ENCODE results near the gene MEGF8.

Gene MEGF8

DNA sequence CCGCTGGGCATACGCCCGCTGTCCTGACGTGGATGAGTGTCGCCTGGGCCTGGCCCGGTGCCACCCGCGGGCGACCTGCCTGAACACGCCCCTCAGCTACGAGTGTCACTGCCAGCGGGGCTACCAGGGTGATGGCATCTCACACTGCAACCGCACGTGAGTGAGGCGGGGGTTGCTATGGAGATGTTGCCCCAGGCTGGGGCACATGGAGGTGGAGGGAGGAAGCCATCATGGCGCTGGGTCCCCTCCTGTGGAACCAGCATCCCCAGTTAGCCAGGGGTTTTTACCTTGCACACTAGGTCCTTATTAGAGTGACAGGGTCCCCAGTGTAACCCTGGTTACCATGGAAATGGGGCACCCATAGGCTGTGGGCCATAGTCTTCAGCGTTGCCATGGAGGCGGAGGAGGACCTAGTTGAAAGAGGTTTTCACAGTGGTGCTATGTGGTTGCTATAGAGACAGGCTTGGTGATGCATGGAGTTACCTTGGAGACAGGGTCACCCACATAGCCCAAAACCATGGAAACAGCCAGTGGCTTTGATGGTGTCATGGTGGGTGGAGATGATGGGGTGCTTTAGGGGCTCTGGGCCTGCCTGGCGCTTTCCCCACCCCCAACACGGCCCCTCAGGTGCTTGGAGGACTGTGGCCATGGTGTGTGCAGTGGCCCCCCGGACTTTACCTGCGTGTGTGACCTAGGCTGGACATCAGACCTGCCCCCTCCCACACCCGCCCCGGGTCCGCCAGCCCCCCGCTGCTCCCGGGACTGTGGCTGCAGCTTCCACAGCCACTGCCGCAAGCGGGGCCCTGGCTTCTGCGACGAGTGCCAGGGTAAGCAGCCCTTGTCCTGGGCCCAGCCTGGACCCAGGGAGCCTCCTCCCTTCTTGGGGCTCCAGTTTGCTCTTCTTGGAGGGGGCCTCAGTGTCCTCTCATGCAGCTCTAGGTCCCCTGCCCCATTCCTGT lies 27.1 kb downstream of the MEGF8 start:
- Mint-ChIP-seq H3K9me3 (no peaks in the 10 kb centered on the region), H3K36me3 (ENCODE audit: insufficient read depth) (no peaks in the 10 kb centered on the region), H3K27ac (peak overlapping the region; percentile 44 to 61), H3K27me3 (no peaks in the 10 kb centered on the region), H3K4me1 (ENCODE audit: low read depth in 2 of 2) (peaks cover 2 to 7% of the 10 kb centered on the region in 2 donors), H3K4me3 (no peak overlapping the region)
- DNase-seq, result peak in 1 of 3 experiments; percentile 7
- ATAC-seq (replicated peaks), result peak; percentile 76

DNA sequence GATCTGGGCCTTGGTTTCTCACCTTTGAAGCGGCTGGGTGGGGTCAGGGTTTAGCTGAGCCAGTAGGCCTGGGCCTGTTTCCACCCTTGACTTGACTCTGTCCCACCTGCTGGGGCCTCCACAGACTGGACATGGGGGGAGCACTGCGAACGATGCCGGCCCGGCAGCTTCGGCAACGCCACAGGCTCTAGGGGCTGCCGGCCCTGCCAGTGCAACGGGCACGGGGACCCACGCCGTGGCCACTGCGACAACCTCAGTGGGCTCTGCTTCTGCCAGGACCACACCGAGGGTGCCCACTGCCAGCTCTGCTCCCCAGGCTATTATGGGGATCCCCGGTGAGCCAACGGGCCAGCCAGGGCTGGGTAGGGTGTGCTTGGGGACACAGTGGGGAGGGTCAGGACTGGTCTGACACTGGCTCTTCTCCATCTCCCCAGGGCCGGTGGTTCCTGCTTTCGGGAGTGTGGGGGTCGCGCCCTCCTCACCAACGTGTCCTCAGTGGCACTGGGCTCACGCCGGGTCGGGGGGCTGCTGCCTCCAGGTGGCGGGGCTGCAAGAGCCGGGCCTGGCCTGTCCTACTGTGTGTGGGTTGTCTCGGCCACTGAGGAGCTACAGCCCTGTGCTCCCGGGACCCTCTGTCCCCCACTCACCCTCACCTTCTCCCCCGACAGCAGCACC lies 28.0 kb downstream of the MEGF8 start:
- H3K27me3 Mint-ChIP-seq, result no peaks in the 10 kb centered on the region
- ATAC-seq (replicated peaks), result no peak
- no peak overlapping the region for H3K4me3 Mint-ChIP-seq

DNA sequence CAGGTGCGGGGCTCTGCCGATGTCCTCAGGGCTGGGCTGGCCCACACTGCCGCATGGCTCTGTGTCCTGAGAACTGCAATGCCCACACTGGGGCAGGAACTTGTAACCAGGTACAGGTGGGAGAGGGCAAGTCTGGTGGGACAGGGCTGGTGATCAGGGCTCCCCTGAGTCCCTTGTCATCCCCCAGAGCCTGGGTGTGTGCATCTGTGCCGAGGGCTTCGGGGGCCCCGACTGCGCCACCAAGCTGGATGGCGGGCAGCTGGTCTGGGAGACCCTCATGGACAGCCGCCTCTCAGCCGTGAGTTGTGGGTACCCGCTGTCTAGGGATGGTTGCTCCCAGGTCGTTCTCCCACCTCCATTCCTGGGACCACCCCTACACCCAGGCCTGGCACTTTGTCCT lies 30.5 kb downstream of the MEGF8 start:
- no peaks in the 10 kb centered on the region for H3K9me3 Mint-ChIP-seq
- DNase-seq, result no peak
- no peak for ATAC-seq (replicated peaks)
- no peak overlapping the region for H3K4me3 Mint-ChIP-seq
- H3K36me3 Mint-ChIP-seq (ENCODE audit: insufficient read depth), result peaks cover 6% of the 10 kb centered on the region
- H3K27ac Mint-ChIP-seq, result no peak overlapping the region
- no peaks in the 10 kb centered on the region for H3K27me3 Mint-ChIP-seq
- H3K4me1 Mint-ChIP-seq (ENCODE audit: low read depth in 2 of 2), result peaks cover 2 to 7% of the 10 kb centered on the region in 2 donors

More for the DNA sequence above, 28.0 kb downstream of the MEGF8 start:
- no peak for DNase-seq
- Mint-ChIP-seq H3K9me3 (no peaks in the 10 kb centered on the region), H3K27ac (peak overlapping the region; percentile 44 to 61), H3K36me3 (ENCODE audit: insufficient read depth) (peaks cover 6% of the 10 kb centered on the region), H3K4me1 (ENCODE audit: low read depth in 2 of 2) (peaks cover 2 to 7% of the 10 kb centered on the region in 2 donors)

DNA sequence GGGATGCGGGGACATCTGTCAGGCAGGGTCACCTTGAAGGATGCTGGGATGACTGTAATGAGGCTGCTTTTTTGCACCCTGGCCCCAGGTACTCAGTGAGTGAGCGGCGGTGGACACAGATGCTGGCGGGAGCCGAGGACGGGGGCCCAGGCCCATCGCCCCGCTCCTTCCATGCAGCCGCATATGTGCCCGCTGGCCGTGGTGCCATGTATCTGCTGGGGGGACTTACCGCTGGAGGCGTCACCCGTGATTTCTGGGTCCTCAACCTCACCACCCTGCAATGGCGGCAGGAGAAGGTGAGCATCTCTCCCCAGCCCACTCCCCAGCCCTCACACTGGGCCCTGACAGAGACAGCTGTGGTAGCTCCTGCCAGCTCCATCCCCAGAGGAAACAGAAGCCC lies 31.3 kb downstream of the MEGF8 start:
- H3K27me3 Mint-ChIP-seq, result no peaks in the 10 kb centered on the region
- H3K27ac Mint-ChIP-seq, result no peak overlapping the region
- H3K4me3 Mint-ChIP-seq, result no peak overlapping the region
- H3K36me3 Mint-ChIP-seq (ENCODE audit: insufficient read depth), result peaks cover 6% of the 10 kb centered on the region
- peaks cover 2 to 6% of the 10 kb centered on the region in 2 donors for H3K4me1 Mint-ChIP-seq (ENCODE audit: low read depth in 2 of 2)
- DNase-seq (no peak), ATAC-seq (replicated peaks) (no peak)
- H3K9me3 Mint-ChIP-seq, result no peaks in the 10 kb centered on the region

DNA sequence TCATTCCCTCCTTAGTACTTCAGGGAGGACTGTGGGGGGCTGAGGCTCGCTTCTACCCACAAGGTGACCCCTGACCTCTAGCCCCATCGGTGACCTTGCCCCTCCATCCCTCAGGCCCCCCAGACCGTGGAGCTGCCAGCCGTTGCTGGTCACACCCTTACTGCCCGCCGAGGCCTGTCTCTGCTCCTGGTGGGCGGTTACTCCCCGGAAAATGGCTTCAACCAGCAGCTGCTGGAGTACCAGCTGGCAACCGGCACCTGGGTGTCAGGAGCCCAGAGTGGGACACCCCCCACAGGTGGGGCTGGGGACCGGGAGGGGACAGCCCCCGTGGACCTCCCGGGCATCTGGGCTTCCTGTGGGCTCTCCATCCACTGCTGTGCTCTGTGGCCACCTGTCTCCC lies 31.9 kb downstream of the MEGF8 start:
- Mint-ChIP-seq H3K9me3 (no peaks in the 10 kb centered on the region), H3K4me3 (no peak overlapping the region), H3K27me3 (no peaks in the 10 kb centered on the region), H3K36me3 (ENCODE audit: insufficient read depth) (peaks cover 6% of the 10 kb centered on the region), H3K27ac (no peak overlapping the region), H3K4me1 (ENCODE audit: low read depth in 2 of 2) (peaks cover 2 to 3% of the 10 kb centered on the region in 2 donors)
- ATAC-seq (replicated peaks), result no peak
- DNase-seq, result no peak

DNA sequence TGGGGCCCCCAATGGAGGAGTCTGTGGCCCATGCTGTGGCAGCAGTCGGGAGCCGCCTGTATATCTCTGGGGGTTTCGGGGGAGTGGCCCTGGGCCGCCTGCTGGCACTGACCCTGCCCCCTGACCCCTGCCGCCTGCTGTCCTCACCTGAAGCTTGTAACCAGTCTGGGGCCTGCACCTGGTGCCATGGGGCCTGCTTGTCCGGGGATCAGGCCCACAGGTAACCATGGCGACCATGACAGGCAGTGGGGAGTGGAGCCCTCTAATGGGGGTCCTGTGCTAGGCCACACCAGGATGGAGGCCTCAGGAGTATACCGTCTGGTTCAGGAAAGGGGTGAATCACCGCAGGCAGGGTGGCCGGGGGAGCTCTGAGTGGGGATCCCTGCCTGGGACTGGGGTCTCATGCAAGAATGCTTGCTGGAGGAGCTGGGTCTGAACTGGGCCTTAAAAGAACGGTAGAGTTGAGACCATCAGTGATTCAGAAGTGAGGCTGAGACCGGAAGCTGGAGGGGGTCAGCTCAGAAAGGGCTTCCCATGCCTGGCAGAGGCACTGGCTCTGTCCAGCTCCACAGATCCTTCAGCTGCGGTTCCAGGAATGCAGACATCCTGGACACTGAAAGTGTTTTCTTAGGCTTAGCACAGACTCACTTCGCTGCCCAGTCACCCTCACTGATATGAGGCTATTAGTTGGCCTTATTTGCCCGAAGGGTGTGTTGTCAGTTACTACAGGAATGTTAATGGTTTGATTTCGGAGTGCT lies 35.5 kb downstream of the MEGF8 start:
- Mint-ChIP-seq H3K36me3 (ENCODE audit: insufficient read depth) (peaks cover 9% of the 10 kb centered on the region), H3K9me3 (no peaks in the 10 kb centered on the region), H3K4me3 (no peak overlapping the region), H3K4me1 (ENCODE audit: low read depth in 2 of 2) (no peaks in the 10 kb centered on the region), H3K27ac (peak overlapping the region in 1 of 2 donors; percentile 86), H3K27me3 (no peaks in the 10 kb centered on the region)
- DNase-seq (no peak), ATAC-seq (replicated peaks) (no peak)

DNA sequence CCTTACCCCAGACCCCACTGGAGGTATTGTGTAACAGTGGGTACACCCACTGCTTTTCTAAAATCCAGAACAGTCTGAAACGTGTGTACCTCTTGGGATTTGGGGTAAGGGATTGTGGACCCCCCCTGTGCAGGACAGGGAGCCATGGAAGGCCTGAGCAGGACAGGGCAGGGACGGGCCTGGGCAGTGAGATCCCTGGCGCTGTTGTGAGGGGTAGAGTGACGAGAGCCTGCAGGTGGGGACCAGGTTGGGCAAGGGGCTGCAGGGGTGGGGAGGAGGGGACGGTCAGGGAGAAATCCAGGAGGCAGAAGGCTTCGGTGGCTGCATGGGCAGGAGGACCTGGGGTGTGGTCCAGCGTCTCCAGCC lies 36.1 kb downstream of the MEGF8 start:
- H3K4me1 Mint-ChIP-seq (ENCODE audit: low read depth in 2 of 2), result no peaks in the 10 kb centered on the region
- H3K4me3 Mint-ChIP-seq, result no peak overlapping the region
- peaks cover 9% of the 10 kb centered on the region for H3K36me3 Mint-ChIP-seq (ENCODE audit: insufficient read depth)
- H3K27me3 Mint-ChIP-seq, result no peaks in the 10 kb centered on the region
- H3K9me3 Mint-ChIP-seq, result no peaks in the 10 kb centered on the region
- H3K27ac Mint-ChIP-seq, result peak overlapping the region in 1 of 2 donors; percentile 86
- DNase-seq, result no peak
- no peak for ATAC-seq (replicated peaks)

DNA sequence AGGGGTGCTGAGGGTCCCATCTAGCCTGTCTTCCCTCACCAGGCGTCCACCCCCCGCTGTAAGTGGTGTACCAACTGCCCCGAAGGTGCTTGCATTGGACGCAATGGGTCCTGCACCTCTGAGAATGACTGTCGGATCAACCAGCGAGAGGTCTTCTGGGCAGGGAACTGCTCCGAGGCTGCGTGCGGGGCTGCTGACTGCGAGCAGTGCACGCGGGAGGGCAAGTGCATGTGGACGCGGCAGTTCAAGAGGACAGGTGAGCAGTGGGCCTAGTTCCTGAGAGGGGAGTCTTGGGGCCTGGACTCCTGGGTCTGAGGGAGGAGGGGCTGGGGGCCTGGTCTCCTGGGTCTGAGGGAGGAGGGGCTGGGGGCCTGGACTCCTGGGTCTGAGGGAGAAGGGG lies 36.9 kb downstream of the MEGF8 start:
- Mint-ChIP-seq H3K27me3 (no peaks in the 10 kb centered on the region), H3K27ac (no peak overlapping the region), H3K36me3 (ENCODE audit: insufficient read depth) (peaks cover 9% of the 10 kb centered on the region), H3K4me1 (ENCODE audit: low read depth in 2 of 2) (no peaks in the 10 kb centered on the region), H3K4me3 (no peak overlapping the region), H3K9me3 (no peaks in the 10 kb centered on the region)
- ATAC-seq (replicated peaks) (no peak), DNase-seq (no peak)

DNA sequence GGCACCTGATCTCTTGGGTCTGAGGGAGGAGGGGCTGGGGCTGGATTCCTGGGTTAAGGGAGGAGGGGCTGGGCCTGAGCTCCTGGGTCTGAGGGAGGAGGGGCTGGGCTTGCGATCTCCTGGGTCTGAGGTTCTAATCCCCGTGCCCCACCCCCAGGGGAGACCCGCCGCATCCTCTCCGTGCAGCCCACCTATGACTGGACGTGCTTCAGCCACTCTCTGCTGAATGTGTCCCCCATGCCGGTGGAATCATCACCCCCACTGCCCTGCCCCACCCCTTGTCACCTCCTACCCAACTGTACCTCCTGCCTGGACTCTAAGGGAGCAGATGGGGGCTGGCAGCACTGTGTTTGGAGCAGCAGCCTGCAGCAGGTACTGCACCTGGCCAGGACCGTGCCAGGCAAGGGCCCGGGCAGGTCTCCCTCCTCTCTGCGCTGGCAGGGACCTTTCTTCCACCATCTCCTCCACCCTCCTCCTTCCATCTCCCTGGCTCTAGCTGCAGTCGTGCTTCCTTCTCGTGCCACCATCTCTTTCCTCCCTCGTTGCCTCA lies 37.5 kb downstream of the MEGF8 start:
- Mint-ChIP-seq H3K27ac (no peak overlapping the region), H3K4me3 (no peak overlapping the region), H3K9me3 (no peaks in the 10 kb centered on the region), H3K36me3 (ENCODE audit: insufficient read depth) (peaks cover 7% of the 10 kb centered on the region), H3K4me1 (ENCODE audit: low read depth in 2 of 2) (no peaks in the 10 kb centered on the region), H3K27me3 (no peaks in the 10 kb centered on the region)
- ATAC-seq (replicated peaks) (no peak), DNase-seq (no peak)

DNA sequence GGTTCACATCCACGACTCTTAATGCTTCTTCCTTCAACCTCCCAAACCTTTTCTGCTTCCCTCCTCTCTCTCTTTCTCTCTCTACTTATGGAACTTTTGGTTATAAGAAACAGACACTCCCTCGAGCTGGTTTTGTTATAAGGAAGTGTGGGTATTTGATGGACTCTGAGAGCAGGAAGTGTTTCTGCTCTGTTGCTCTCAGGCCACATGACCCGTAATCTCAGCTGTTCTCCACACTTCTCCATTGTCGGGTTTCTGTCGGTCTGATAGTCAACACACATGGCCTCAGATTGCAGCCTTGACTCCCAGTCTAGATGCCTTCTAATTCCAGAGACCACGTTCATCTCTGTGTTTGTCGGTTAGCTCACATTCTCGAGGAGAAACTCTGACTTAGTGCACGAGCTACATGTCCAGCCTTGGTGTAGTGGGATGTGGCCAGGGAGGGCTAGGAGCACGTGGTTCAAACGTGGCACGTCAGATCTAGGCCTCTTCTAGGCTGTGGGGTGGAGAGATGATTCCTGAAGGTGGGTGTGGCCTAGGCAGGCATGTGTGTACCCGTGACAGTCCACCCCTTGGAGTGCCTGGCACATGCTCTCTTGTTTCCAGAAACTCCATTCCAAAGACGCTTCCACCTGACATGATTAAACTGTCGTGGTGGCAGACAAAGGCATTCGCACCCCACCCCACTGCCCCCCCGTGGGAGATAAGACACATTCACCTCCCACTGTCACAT lies 38.3 kb downstream of the MEGF8 start:
- no peak overlapping the region for H3K4me3 Mint-ChIP-seq
- ATAC-seq (replicated peaks) (no peak), DNase-seq (no peak)
- peaks cover 3% of the 10 kb centered on the region for H3K36me3 Mint-ChIP-seq (ENCODE audit: insufficient read depth)
- no peaks in the 10 kb centered on the region for H3K9me3 Mint-ChIP-seq
- peaks cover 0 to 1% of the 10 kb centered on the region in 2 donors for H3K4me1 Mint-ChIP-seq (ENCODE audit: low read depth in 2 of 2)
- no peak overlapping the region for H3K27ac Mint-ChIP-seq
- H3K27me3 Mint-ChIP-seq, result no peaks in the 10 kb centered on the region

DNA sequence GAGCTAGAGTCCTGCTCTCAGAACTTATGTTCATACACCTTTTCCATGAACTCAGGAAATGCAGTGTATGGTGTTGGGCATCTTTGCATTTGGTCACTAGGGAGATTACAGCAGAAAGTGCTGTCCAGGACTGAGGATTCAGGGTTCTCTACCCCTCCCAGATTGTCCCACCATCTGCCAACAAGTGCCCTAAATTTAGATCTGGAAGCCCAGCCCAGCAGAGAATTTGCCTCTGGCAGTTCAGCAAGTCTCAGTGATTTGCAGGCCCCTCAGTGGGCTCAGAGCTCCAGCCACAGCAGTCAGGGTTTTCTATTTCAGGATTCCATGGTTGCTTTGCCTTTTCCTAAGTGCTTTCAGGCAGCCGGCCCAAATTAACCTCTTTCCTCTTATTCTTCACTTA lies 41.2 kb downstream of the MEGF8 start:
- ATAC-seq (replicated peaks), result no peak
- Mint-ChIP-seq H3K36me3 (ENCODE audit: insufficient read depth) (peaks cover 3% of the 10 kb centered on the region), H3K27me3 (no peaks in the 10 kb centered on the region), H3K9me3 (no peaks in the 10 kb centered on the region), H3K4me1 (ENCODE audit: low read depth in 2 of 2) (peaks cover 0 to 3% of the 10 kb centered on the region in 2 donors), H3K27ac (peak overlapping the region in 1 of 2 donors; percentile 54), H3K4me3 (no peak overlapping the region)
- DNase-seq, result no peak

DNA sequence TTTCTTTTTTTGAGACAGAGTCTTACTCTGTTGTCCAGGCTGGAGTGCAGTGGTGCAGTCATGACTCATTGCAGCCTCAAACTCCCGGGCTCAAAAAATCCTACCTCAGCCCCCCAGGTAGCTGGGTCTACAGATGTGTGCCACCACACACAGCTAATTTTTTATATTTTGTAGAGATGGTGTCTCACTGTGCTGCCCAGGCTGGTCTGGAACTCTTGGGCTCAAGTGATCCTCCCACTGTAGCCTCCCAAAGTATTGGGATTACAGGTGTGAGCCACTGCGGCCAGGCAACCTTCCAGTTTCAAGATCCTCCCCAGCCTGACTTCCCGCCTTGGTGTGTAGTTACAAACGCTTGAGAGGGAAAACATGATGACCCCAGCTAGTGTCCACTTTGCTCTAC lies 42.5 kb downstream of the MEGF8 start:
- no peak for ATAC-seq (replicated peaks)
- H3K9me3 Mint-ChIP-seq, result no peaks in the 10 kb centered on the region
- peaks cover 0 to 3% of the 10 kb centered on the region in 2 donors for H3K4me1 Mint-ChIP-seq (ENCODE audit: low read depth in 2 of 2)

DNA sequence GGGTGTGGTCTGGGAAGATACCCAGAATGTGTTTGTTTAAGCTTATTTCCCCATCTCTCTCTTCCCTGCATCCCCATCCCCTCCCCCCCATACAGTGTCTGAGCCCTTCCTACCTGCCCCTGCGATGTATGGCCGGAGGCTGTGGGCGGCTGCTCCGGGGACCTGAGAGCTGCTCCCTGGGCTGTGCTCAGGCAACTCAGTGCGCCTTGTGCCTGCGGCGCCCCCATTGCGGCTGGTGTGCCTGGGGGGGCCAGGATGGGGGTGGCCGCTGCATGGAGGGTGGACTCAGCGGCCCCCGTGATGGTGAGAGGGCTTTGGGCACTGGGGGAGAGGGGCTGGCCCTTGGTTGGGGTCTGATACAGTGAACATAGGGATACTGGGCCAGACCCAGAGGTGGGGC lies 42.9 kb downstream of the MEGF8 start:
- ATAC-seq (replicated peaks) (no peak), DNase-seq (no peak)
- no peak overlapping the region for H3K27ac Mint-ChIP-seq
- peaks cover 0 to 3% of the 10 kb centered on the region in 2 donors for H3K4me1 Mint-ChIP-seq (ENCODE audit: low read depth in 2 of 2)
- H3K4me3 Mint-ChIP-seq, result no peak overlapping the region
- H3K36me3 Mint-ChIP-seq (ENCODE audit: insufficient read depth), result peaks cover 3% of the 10 kb centered on the region
- no peaks in the 10 kb centered on the region for H3K27me3 Mint-ChIP-seq
- no peaks in the 10 kb centered on the region for H3K9me3 Mint-ChIP-seq

More for the DNA sequence above, 42.5 kb downstream of the MEGF8 start:
- H3K27me3 Mint-ChIP-seq, result no peaks in the 10 kb centered on the region
- H3K27ac Mint-ChIP-seq, result no peak overlapping the region
- H3K4me3 Mint-ChIP-seq, result no peak overlapping the region
- peaks cover 3% of the 10 kb centered on the region for H3K36me3 Mint-ChIP-seq (ENCODE audit: insufficient read depth)
- DNase-seq, result no peak
